HCT116 (cell line): ENCODE measurements around the gene KRT7. TPM values are rescaled to one million over a fixed set of nuclear protein-coding genes. Genes with fewer than 3 reads are reported as not detected.

ENCODE experiments used
- ATAC-seq: fragments of 200-7000 bp; cut with Tn5 transposase; 2 replicates; pipeline ENCODE4 v1.9.1; 2020; ENCODE audit warnings: mild to moderate bottlenecking, moderate library complexity
- BruUV-seq: library from RNA; stranded (reverse); fragments of 400-500 nt; replicated peaks from 2 replicates; lab custom pipeline; 2021; lab: Mats Ljungman, UMichigan
- CTCF ChIA-PET: fragments of 300-600 bp; sonication (Branson Sonifier 250); formaldehyde crosslinking; loops from one replicate; lab custom pipeline; 2021; ENCODE audit warnings: antibody characterized with exemption; lab: Charles Lee
- POLR2A ChIA-PET: fragments of 300-600, 350-600 bp; sonication (Branson Sonifier 250); formaldehyde crosslinking; loops from one replicate; lab custom pipeline; 2021; ENCODE audit warnings: antibody characterized with exemption; lab: Charles Lee
- RAD21 ChIA-PET, 2 experiments: fragments of 300-600 bp; sonication (Branson Sonifier 250); formaldehyde crosslinking; loops; one replicate each; lab custom pipeline; 2023; ENCODE audit warnings: low total read pairs in 2 of 2; ENCODE audit not compliant: uncharacterized antibody in 2 of 2, unreplicated experiment in 2 of 2, low non-redundant PET in 1 of 2; lab: Charles Lee
- DNase-seq: peaks from one replicate; pipeline ENCODE4 v3.0.0-alpha.2; 2010; ENCODE audit warnings: low read depth, low spot score
- H2AFZ ChIP-seq: fragments of 200-600 bp; shearing (Covaris generic), sonication (generic); 2 replicates; pipeline ENCODE4 v1.6.1; 2017; ENCODE audit warnings: low read depth, mixed run types, mixed read lengths, antibody characterized with exemption, low read length; ENCODE audit not compliant: poor library complexity, severe bottlenecking
- H3K27ac ChIP-seq: 2 replicates; pipeline ENCODE4 v1.5.1; 2012; ENCODE audit warnings: low read depth, low read length
- H3K27me3 ChIP-seq: fragments of 200-600 bp; sonication (generic); 2 replicates; pipeline ENCODE4 v1.6.1; 2016; ENCODE audit warnings: mixed run types, low read length, mixed read lengths; ENCODE audit not compliant: insufficient read depth
- H3K36me3 ChIP-seq, 2 experiments: fragments of 200-500 bp in 1 of 2; fragments of 200-600 bp in 1 of 2; sonication (Bioruptor generic) in 1 of 2; sonication (generic) in 1 of 2; 2 replicates each; pipeline versions ENCODE4 v1.5.1 to v1.6.1; 2014 to 2016; ENCODE audit warnings: low read length in 2 of 2, inconsistent platforms in 1 of 2, mixed read lengths in 1 of 2, mixed run types in 1 of 2; ENCODE audit not compliant: insufficient read depth in 2 of 2, control insufficient read depth in 1 of 2
- H3K4me1 ChIP-seq, 2 experiments: fragments of 200-600 bp in 1 of 2; sonication (generic) in 1 of 2; 2 replicates each; pipeline versions ENCODE4 v1.5.1 to v1.6.1; 2012 to 2017; ENCODE audit warnings: low read length in 2 of 2, inconsistent platforms in 1 of 2, mild to moderate bottlenecking in 1 of 2, mixed read lengths in 1 of 2, mixed run types in 1 of 2, moderate library complexity in 1 of 2; ENCODE audit not compliant: insufficient read depth in 2 of 2, control insufficient read depth in 1 of 2
- H3K4me2 ChIP-seq: fragments of 200-600 bp; sonication (generic); 2 replicates; pipeline ENCODE4 v1.6.1; 2017; ENCODE audit warnings: mixed run types, low read length, mixed read lengths
- H3K4me3 ChIP-seq, 2 experiments: fragments of 200-600 bp in 1 of 2; sonication (generic) in 1 of 2; replicated peaks in 1 of 2; 2 replicates each; pipeline ENCODE4 v1.5.1; 2011 to 2016; ENCODE audit warnings: low read length in 2 of 2, control low read depth in 1 of 2, low read depth in 1 of 2, mild to moderate bottlenecking in 1 of 2, mixed read lengths in 1 of 2, mixed run types in 1 of 2
- H3K79me2 ChIP-seq: fragments of 200-600 bp; sonication (generic); 2 replicates; pipeline ENCODE4 v1.6.1; 2017; ENCODE audit warnings: mild to moderate bottlenecking, mixed run types, low read length, moderate library complexity, mixed read lengths; ENCODE audit not compliant: insufficient read depth
- H3K9ac ChIP-seq: fragments of 200-600 bp; sonication (generic); 2 replicates; pipeline ENCODE4 v1.6.1; 2016; ENCODE audit warnings: low read length, mixed read lengths
- H3K9me2 ChIP-seq: fragments of 200-600 bp; sonication (generic), shearing (Covaris generic); 2 replicates; pipeline ENCODE4 v1.6.1; 2017; ENCODE audit warnings: mixed run types, mild to moderate bottlenecking, moderate library complexity; ENCODE audit not compliant: insufficient read depth
- H3K9me3 ChIP-seq, 2 experiments: fragments of 200-500 bp in 1 of 2; fragments of 200-600 bp in 1 of 2; sonication (Bioruptor generic) in 1 of 2; sonication (generic) in 1 of 2; 2 replicates each; pipeline ENCODE4 v1.6.1; 2014 to 2017; ENCODE audit warnings: low read length in 2 of 2, mixed read lengths in 2 of 2, inconsistent platforms in 1 of 2, low read depth in 1 of 2, mild to moderate bottlenecking in 1 of 2, mixed run types in 1 of 2, moderate library complexity in 1 of 2; ENCODE audit not compliant: control insufficient read depth in 1 of 2, insufficient read depth in 1 of 2
- H4K20me1 ChIP-seq: fragments of 200-600 bp; sonication (generic), shearing (Covaris generic); 2 replicates; pipeline ENCODE4 v1.6.1; 2017; ENCODE audit warnings: mixed run types, mild to moderate bottlenecking, moderate library complexity; ENCODE audit not compliant: insufficient read depth
- CTCF ChIP-seq, 3 experiments: fragments of 200-600 bp in 1 of 3; sonication (generic) in 1 of 3; IDR thresholded peaks in 2 of 3; conservative IDR thresholded peaks in 1 of 3; 2 replicates each; pipeline ENCODE4 v1.5.1; 2012 to 2017; ENCODE audit warnings: low read depth in 2 of 3, low read length in 2 of 3, antibody characterized with exemption in 1 of 3, borderline replicate concordance in 1 of 3, control low read depth in 1 of 3, mild to moderate bottlenecking in 1 of 3, mixed read lengths in 1 of 3, mixed run types in 1 of 3, moderate library complexity in 1 of 3; ENCODE audit not compliant: insufficient read depth in 1 of 3
- ELF1 ChIP-seq: IDR thresholded peaks from 2 replicates; pipeline ENCODE4 v1.6.1; 2012; ENCODE audit warnings: low read depth, borderline replicate concordance
- EZH2phosphoT487 ChIP-seq: fragments of 200-600 bp; IDR thresholded peaks from 2 replicates; pipeline ENCODE4 v1.6.1; 2018; ENCODE audit warnings: antibody characterized with exemption, borderline replicate concordance
- POLR2A ChIP-seq: IDR thresholded peaks from 2 replicates; pipeline ENCODE4 v1.7.0; 2011; ENCODE audit warnings: borderline replicate concordance; ENCODE audit not compliant: insufficient read depth, insufficient read length; ENCODE audit errors: extremely low read depth
- TCF7L2 ChIP-seq: IDR thresholded peaks from 2 replicates; pipeline ENCODE4 v1.7.0; 2011; ENCODE audit warnings: borderline replicate concordance, inconsistent platforms; ENCODE audit not compliant: insufficient read depth, insufficient read length; ENCODE audit errors: extremely low read depth
- intact Hi-C: fragments of 100-400 bp; cut with micrococcal nuclease; formaldehyde crosslinking; loops from 2 replicates; pipeline ENCODE4 v1.10.0; 2022
- total RNA-seq: library from RNA; stranded (reverse); gene quantifications from one replicate; pipeline ENCODE4 v1.2.1, GENCODE V29; 2021; ENCODE audit not compliant: unreplicated experiment

KRT7 gene
- total RNA-seq, 1 experiment from 2014 or later = 72.6 TPM

DNA sequence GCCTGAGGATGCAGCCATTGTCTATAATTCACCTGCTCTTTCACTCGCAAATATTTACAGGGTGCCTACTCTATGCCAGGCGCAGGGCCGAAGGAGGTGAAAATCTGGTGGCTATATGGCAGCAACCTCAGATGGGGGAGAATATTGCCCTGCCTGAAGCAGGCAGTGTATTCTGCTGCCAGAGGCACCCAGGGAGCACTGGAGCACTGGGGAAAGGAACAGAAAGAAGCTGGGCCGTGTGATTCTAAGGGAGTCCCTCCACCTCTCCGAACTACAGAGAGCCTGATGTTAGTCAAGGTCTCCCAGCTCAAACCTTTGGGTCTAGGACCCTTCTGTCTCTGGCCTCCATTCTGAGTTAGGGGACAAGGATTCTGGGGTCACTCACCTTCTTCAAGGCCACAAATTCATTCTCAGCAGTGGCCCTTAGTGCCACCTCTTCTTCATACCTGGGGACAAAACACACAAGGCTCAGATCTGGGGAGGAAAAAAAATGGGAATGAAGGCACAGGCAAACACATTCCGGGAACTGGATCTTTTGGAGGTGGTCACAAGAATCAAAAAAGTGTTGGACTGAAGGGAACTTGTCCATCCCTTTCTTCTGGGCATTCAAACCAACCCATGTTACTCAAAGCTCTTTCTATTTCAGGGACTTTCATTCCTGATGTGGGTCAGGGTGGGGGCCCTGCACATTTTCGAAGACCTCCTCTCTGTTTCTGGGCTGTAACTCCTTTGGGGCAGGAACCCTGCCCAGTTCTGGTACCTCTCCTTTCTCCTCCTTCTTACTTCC is 22.1 kb downstream of the KRT7 start:
- no peaks in the 10 kb centered on the region for H4K20me1 ChIP-seq
- H3K79me2 ChIP-seq = no peaks in the 10 kb centered on the region
- no TSS peak for BruUV-seq
- no peak overlapping the region for H2AFZ ChIP-seq
- CTCF ChIA-PET = interaction anchor here (1.3 to 1.6 kb wide), 2 partner anchors 24 to 25 kb away, joined by 3 read pairs; no protein-coding TSS in a partner anchor
- H3K4me3 ChIP-seq = no peak overlapping the region
- H3K9me2 ChIP-seq = no peaks in the 10 kb centered on the region
- H3K9ac ChIP-seq = no peak overlapping the region
- POLR2A ChIA-PET = interaction anchor here (1.5 kb wide), 1 partner anchor 24 kb away, joined by 3 read pairs; no protein-coding TSS in a partner anchor
- TF ChIP-seq CTCF (IDR thresholded peaks at IDR 0.05 in 2 of 3, conservative IDR thresholded peaks at IDR 0.05 in 1 of 3; ENCODE audit: borderline replicate concordance in 1 of 3, insufficient read depth in 1 of 3, low read depth in 2 of 3, low read length in 2 of 3) (no peak), EZH2phosphoT487 (no peak), ELF1 (no peak), TCF7L2 (no peak), POLR2A (no peak)
- no peak overlapping the region for H3K4me2 ChIP-seq
- H3K36me3 ChIP-seq = no peaks in the 10 kb centered on the region
- peaks cover 7 to 21% of the 10 kb centered on the region in 2 experiments; a peak in 3 of 4 replicates for H3K4me1 ChIP-seq
- intact Hi-C loops = no loop called here
- ATAC-seq (no peak), DNase-seq (no peak)
- RAD21 ChIA-PET = no interaction called here
- no peak overlapping the region for H3K27ac ChIP-seq
- H3K9me3 ChIP-seq = no peaks in the 10 kb centered on the region
- no peaks in the 10 kb centered on the region for H3K27me3 ChIP-seq
